Astrocyte of the spinal cord (primary cell): Measurements from ENCODE around the gene ATXN1.

Experiments used
- DNase-seq: peaks from one replicate; pipeline ENCODE4 v3.0.0; 2011; ENCODE audit warnings: low read depth, low spot score
- H3K4me3 ChIP-seq: 2 replicates; pipeline ENCODE4 v1.5.1; 2011; ENCODE audit warnings: low read depth, mild to moderate bottlenecking, low read length, moderate library complexity
- in situ Hi-C: cut with HindIII; loops from 2 replicates; pipeline ENCODE4 v1.10.0; 2017; ENCODE audit warnings: low sequenced_read_pairs
- TF ChIP-seq, protein P1 (sequence below): IDR thresholded peaks from 2 replicates; pipeline ENCODE4 v1.5.1; 2012; ENCODE audit warnings: low read depth, mild to moderate bottlenecking, low read length, inconsistent platforms

ATXN1 gene

GRCh38 chr6:16305246-16305725 lies 456.0 kb downstream of the ATXN1 start:
- in situ Hi-C loops, result no loop called here
- no peak overlapping the region for H3K4me3 ChIP-seq
- TF ChIP-seq, protein P1, sequence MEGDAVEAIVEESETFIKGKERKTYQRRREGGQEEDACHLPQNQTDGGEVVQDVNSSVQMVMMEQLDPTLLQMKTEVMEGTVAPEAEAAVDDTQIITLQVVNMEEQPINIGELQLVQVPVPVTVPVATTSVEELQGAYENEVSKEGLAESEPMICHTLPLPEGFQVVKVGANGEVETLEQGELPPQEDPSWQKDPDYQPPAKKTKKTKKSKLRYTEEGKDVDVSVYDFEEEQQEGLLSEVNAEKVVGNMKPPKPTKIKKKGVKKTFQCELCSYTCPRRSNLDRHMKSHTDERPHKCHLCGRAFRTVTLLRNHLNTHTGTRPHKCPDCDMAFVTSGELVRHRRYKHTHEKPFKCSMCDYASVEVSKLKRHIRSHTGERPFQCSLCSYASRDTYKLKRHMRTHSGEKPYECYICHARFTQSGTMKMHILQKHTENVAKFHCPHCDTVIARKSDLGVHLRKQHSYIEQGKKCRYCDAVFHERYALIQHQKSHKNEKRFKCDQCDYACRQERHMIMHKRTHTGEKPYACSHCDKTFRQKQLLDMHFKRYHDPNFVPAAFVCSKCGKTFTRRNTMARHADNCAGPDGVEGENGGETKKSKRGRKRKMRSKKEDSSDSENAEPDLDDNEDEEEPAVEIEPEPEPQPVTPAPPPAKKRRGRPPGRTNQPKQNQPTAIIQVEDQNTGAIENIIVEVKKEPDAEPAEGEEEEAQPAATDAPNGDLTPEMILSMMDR, result no peak
- no peak for DNase-seq

DNA sequence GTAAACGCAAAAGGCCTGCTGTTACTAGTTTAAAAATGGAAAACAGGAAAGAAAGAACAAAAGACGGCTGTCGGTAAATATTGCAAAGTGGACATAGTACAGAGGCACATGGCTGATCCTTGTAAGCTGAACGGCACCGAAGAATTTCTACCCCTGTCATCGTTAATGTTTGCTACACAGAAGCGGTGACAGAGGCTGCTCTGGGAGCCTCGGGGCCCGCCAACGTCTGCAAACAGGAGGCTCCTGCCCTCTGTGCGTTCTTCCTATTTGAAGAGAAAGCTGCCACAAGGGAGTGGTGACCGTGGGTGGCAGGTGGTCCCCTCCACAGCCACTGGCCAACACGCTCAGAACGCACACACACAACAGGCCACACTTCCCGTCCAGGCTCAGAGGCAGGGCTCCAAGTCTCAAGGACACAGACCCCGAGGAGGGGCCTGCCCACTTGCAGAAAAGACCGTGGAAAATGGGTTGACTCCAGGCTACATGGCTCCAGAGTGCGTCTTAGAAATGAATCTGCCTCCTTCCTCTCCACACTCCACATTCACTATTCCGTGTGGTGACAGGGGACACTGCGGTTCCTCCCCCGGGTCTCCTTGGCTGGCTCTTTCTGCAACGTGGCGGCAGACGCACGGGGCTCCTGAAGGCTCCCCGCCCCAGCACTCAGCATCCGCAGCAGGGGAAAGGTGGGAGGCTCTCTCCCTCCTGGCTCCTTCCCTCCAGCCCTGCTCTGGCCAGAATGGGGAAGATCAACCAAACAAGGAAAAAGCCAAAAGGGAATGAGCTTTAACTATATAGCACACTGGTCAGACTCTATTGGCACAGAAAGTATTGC lies 458.3 kb downstream of the ATXN1 start:
- TF ChIP-seq, protein P1, result no peak
- in situ Hi-C loops, result no loop called here
- H3K4me3 ChIP-seq, result no peak overlapping the region
- DNase-seq, result no peak

DNA sequence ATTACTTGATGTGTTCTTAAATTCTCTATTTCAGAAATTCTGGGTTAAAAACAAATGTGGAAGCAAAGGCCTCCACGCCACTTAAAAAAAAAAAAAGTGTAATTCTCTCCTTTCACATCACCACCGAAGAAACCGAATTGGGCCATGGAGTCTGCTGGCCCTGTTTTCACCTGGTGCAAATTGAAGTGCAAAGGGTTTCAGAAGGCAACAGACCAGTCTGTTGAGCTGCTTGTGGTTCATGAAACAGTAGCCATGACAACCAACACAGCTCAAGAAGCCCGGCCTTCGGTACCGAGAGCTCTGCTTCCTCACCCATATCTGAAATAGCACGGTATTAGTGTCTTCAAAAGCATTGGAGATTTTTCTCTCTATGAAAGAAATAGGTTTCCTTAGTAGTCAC lies 459.7 kb downstream of the ATXN1 start:
- no peak for DNase-seq
- in situ Hi-C loops, result no loop called here
- TF ChIP-seq, protein P1, result no peak
- H3K4me3 ChIP-seq, result no peak overlapping the region

GRCh38 chr6:16299861-16300260 lies 461.4 kb downstream of the ATXN1 start:
- in situ Hi-C loops, result no loop called here
- DNase-seq, result no peak
- TF ChIP-seq, protein P1, result no peak
- no peak overlapping the region for H3K4me3 ChIP-seq

- no peak overlapping the region for H3K4me3 ChIP-seq
- in situ Hi-C loops, result no loop called here
- TF ChIP-seq, protein P1, result no peak
- no peak for DNase-seq
These were observed 465.1 kb downstream of the ATXN1 start for GRCh38 chr6:16296061-16296670.

DNA sequence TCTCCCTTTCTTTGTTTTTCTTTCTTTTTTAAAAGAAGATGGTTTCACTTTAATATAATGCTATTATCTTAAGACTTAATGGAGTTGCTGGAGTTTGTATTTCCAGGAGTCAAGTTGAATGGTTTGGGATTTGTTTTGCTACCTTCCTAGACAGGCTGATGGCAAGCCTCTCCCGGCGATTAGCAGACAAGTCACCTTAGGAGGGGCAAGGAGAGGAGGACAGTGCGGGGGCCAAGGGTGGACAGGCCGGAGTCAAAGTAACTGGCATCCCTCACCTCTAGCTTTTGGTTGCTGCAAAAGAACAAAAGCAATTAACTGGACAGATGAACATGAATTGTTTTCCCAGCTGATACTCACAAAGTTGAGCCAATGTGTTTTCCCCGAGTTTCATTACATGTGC lies 465.8 kb downstream of the ATXN1 start:
- H3K4me3 ChIP-seq, result no peak overlapping the region
- DNase-seq, result no peak
- in situ Hi-C loops, result no loop called here
- TF ChIP-seq, protein P1, result no peak
